Activated T-cell treated with anti-CD3 and anti-CD28 coated beads for 48 hours (primary cell): Measurements from ENCODE around the gene GSC2.

Experiments
- DNase-seq: peaks from one replicate; pipeline ENCODE4 v3.0.0-alpha.2; 2020; ENCODE audit warnings: low read depth

The GSC2 gene, protein sequence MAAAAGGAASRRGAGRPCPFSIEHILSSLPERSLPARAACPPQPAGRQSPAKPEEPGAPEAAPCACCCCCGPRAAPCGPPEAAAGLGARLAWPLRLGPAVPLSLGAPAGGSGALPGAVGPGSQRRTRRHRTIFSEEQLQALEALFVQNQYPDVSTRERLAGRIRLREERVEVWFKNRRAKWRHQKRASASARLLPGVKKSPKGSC

DNA sequence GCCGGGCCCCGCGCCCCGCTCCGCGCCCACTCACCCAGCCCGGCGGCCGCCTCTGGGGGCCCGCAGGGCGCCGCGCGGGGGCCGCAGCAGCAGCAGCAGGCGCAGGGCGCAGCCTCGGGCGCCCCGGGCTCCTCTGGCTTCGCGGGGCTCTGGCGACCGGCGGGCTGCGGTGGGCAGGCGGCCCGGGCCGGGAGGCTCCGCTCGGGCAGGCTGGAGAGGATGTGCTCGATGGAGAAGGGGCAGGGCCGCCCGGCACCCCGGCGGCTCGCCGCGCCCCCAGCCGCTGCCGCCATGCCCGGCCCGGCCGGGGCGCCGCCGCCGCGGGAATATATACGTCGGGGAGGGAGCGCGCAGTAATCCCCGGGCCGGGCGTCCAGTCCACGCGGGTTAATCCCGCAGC is at the start of gene GSC2:
GSC2 (minus strand) TSS at position 302 of the 400 bp plus-strand sequence; CDS start at position 293, 9 bp downstream.
- DNase-seq, result no peak

DNA sequence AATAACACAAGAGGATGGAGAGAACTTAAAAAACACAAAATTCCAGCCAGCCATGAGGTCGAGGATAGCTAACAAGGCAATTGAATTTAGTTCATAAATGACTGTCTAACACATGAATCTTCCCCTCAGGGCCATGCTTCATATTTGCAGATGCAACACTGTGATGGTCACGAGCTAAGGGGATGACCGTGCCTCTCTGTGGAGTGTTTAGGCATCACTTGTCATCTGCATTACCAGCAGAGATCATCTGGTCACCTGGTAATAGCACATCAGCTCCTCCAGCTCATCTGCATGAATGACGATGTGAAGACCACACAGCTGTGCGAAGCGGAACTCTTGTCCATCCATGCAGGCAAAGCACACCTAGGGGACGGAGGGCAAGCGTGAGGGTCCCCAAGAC is 49.4 kb upstream of the GSC2 start:
- DNase-seq, result no peak

DNA sequence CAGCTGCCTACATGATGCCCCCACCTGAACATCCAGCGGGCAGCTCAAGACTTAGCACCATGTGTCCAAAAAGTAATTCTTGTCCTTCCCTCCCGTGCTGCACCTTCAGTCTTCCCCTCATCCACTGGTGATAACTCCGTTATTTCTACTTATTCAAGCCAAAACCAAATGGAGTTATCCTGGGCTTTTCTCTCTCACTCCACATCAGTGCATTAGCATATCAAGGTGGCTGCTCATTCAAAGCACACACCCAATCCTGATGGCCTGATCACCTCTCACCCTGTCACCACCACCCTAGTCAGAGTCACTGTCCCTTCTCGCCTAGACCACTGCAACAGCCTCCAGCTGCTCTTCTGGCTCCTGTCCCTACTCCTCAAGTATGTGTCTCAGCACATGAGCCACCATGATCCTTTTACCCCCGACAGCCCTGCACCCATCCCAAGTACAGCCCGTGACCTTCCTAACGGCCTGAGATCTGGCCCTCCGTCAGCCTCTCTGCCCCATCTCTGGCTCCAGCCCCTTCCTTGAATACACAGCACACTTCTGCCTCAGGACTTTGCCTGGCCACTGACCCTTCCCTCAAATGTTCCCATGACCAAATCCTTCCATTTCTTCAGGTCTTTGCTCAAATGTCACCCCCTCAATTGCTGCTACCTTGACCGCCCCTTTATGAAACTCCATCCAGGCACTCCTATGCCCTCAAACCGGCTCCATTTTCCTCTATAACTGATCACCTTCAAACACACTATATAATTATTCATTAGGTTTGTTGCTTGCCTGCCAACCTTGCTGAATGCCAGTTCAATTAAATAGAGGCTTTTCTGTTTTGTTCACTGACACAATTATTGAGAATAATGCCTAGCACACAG is 48.1 kb upstream of the GSC2 start:
- DNase-seq, result no peak

DNA sequence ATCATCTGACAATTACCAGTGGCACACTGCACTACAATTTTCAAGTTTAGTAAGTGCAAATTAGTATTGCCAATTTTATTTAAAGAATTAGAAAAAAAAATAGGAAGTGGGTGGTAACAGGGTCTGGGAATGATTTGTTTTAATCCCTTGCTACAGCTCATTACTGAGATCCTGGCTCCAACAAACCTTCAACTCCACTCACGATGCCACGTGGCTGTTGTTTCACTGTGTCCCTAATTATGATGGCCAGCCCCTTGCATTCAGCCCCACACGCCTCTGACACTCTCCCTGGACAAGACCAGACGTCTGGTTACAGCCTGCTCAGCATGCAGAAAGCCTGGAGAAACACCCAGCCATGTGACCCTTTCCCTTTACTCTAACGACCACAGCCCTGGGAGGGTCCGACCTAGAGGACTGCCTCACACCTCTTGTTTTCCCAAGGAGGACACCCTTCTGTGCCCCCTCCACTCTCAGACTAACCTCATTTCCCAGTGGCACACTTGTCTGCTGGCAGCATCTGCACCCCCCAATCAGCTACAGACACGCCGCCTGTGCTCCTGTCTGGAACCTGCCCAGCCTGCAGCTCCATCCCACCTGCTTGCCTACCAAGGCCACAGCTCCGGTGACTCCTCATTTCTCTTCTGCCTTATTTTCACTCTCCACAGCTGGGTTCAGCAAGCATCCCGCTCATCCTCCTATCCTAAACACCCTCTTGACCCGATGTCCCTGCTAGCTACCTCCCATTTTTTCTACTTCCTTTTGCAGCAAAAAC is 46.9 kb upstream of the GSC2 start:
- no peak for DNase-seq

DNA sequence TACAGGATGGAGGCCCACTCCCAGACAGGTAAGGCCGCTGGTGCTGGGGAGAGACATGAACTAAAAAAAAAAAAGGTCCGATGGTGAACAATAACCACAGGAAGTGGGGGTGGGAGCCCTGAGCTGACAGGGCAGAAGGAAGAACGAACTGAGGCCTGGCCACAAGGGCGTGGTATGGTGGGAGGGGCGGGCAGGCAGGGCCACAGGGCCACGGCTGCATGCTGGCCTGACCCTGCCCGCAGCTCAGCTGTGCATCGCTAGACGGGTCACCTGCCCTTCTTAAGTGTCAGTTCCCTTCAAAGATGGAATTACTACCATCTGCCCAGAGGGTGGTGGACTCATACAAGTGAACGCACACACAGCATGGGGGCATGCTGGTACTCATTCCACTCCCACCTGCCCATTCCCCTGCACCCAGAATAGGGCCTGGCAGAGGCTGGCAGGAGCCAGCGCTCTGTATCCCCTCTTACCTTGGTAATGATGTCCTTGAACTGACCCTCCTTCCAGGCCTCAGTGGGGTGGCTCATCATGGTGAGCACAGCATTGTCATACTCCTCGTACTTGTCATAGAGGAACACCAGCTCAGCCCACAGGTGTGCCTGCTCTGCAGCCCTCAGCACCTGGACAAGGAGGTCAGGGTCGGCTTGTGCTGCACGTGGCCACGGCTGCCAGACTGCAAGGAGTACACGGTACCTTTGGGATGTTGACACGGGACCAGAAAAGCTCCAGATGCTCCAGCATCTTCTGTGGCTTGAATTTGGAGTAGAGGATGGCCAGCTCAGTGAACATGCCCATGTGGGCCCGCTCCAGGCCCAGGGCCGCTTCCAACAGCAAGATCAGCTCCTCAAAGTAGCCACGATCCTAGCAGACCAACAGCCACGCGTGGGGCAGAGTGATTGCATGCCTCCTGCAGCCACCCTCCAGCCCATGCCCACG is 46.0 kb upstream of the GSC2 start:
- no peak for DNase-seq

DNA sequence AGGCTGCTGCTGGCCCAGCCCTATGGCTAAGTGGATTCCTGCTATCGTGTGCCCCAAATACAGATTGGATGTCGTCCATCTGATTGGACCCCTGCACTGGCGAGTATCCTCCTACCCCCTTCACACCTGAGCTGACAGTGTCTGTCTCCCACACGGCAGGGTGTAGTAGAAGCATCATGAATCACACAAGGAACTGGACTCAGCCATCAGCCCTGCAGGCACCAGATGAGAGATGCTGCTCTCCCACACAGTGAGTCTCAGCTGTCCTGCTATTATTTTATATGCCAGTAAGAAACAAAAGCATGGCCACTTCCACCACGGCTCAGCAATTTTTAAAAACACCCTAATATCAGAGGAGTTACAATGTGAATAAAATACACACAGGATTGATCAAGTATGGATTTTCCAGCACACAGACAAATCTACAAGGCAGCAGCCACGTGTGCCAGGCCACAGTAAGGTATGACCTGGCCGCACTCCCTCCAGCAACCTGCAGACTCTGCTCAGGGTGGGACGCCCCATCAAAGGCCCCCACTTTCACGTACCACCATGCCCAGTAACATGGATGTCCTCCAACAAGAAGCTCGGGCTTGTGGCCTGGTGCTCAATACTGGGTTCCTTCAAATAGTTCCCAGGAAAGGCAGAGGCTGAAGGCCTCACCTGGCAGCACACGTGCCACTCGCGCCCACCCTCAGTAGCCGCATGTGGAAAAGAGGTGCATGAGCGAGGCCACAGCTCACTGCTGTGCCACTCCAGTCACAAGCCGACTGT is 44.9 kb upstream of the GSC2 start:
- DNase-seq, result no peak

DNA sequence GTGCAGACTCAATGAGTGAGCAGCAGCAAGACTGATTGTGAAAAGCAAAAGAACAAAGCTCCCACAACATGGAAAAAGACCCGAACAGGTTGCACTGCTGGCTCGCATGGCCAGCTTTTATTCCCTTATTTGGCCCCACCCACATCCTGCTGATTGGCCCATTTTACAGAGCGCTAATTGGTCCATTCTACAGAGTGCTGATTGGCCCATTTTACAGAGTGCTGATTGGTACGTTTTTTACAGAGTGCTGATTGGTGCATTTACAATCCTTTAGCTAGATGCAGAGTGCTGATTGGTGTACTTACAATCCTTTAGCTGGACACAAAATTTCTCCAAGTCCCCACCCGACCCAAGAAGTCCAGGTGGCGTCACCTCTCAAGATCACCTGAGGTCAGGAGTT is 43.8 kb upstream of the GSC2 start:
- no peak for DNase-seq

DNA sequence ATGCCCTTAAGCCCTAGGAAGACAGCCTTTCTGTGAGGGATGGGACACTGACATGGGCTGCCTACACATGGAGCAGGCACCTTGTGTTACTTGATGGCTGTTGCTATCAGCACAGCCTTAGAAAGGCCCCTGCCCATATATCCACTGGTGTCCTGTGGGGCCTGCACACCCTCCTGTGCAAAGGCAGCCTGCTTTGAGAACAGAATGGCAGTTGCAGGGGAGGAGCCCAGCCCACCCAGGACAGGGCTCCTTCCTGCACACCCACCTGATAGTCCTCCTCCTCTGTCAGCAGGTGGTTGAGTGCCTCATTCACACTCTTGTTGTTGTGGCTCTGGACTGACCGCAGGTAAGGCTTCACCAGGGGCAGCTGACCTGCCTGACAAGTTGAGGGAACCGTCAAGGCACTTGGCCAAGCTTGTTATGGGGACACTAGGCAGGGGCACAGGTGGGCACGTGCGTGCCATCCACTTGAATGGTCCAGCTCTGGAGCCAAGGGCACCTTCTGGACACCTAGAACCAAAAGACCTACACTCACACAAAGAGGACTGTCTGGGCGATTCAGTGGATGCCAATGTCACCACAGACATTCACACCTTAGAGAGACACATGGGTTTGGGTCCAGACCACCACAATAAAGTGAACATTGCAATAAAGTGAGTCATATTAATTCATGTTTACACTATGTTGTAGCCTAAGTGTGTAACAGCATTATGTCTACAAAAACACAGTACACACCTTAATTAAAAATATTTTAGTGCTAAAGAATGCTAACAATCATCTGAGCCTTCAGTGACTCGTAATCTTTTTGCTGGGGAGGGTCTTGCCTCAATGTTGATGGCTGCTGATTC is 37.8 kb upstream of the GSC2 start:
- no peak for DNase-seq

DNA sequence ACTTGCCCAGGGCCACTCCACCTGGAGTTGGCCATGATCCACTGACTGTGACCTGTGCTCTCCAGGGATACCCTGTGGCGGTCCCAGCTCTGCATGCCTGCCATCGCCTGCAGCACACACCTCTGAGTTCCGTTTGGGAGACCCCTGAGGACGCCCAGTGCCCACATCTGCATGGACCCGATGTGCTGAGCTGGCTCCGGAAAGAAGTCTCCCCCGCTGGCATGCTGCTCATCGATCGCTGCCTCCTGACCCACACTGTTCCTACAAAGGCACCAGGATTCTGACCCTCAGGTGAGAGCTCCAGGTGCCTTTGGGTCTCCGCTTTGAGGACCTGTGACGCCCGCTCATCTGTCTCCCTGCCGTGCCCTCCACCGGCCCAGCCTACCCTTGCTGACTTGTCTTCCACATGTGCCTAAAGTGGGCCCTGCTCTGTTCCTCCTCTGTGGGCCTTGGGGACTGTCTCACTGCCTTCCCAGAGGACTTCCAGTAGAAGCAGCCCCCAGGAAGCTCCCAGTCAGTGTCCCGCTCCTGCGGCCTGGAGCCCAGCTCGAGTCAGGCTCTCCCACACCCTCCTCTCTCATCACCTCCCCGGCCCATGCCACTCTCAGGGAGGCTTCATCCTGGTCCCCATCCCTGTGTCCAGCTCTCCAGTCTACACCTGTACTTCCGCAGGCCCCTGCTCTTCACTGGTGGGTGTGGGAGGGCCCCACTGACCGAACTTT is 34.3 kb upstream of the GSC2 start:
- DNase-seq, result no peak

DNA sequence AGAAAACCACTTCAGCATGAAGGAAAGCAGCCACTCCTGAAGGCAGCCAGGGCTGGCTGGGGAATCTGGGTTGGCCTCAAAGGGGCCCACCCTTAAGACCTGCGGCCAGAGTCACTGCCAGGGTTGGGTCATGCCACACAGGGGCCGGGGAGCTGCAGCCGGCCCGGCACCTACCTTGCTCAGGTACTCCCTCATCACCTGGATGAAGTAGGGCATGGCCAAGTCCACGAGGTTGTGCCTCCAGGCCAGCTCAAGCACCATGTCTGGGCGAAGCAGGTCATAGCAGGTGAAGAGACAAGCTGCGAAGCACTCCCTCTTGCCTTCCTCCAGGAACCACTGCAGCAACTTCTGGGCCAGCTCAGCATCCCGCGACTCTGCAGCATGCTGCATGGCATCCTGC is 33.1 kb upstream of the GSC2 start:
- no peak for DNase-seq

DNA sequence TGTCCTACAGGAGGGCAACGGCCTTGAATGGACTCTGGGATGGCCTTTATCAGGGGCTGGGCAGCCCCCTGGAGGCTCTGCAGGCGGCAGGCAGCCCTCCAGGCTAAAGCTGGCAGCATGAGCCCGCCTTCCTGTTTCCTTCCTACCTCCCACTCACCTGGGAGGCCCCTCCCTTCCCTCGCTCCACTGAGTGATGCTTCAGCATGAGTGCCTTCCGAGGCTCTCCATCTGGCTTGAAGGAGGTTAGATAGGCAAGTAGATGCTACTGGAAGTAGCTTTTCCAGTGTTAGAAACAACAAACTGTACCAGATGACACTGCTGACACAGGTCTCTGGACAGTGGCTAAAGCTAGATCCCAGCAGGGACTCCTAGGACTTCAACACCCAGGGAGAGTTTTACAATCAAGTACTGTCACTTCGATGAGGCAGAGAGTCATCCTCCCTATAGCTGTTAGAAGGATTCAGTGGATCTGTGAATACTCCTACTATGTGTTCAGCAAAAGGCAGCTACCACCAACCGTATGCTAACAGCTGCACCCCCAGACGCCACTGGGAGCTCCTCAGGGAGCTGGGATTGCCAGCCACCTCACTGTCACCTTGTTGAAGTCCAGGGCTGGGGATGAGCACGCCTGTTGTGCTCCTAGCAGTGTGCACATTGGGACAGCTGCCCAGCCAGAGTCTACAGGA is 32.5 kb upstream of the GSC2 start:
- no peak for DNase-seq

DNA sequence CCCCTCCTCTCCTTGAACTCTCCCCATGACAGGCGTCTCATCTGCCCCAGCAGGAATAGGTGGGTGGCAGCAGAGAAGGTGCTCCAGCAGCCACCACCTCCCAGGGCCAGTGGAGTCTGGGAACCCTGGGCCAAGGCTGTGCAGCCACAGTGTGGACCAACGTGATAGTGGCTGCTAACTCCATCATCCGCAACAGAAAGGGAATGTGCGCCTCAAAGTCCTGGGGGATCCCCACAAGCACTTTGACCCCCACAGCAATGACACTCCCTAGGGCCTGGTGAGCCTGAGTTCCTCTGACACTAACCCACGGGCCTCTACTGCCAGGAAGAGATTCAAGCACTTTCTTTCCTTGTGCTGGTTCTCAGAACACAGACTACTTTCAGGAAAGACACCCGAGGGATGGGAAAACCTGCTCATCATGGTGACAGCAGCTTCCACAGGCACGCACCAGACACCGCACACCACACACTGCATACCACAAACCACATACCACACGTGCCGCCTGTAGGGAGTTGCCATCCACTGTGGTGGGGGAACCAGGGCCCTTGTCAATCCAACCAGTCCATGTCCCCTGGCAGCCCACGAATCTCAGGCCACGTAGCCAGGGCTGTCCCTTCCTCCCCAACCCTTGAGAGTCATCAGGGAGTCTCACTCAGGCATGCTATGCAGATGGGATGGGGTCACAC is 31.8 kb upstream of the GSC2 start:
- no peak for DNase-seq

DNA sequence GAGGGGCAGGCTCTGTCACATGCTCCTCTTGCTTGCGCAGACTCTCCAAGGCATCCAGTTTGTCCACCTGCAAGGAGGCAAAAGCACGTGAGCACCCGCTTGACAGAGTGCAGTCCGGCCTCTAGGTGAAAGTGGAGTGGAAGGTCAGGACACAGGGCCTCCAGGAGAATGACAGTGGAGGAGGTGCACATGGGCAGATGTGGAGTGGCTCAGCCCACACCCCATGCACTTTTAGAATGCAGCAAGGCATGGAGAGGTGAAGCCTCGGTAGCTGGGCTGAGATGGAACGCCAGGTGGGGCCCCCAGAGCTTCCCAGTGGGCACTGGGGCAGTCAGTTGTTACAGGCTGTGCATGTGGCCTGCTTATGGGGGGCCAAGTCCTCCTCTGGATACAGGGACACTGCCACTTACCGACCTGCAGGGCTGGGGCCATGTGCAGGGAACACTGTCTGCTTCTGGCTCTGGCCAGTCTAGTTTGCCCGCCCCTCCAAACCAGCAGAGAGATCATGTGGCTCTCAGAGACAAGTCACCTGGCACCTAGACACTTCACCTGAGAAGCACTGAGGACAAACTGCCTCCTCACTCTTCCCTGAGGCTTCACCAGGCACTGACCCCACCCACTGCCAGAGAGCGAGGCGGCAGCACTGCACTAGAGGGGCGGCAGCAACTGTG is 30.8 kb upstream of the GSC2 start:
- no peak for DNase-seq

DNA sequence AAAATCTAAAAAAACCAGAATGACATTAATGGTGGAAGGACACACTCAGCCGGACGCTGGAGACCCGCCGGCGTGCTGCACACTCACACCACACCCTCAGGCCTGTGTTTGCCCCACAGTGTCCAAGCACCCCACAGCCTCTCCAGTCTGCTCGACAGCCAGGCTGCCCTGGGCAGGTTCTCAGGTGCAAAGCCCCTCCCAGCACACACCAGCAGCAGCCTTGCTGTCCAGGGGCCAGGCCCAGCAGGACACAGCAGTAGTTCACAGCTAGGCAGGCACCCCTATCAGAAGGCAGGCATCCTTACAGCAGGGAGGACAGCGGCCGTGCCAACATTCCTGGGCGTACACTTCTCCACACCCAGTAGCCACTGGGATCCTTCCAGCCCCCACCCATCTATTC is 30.1 kb upstream of the GSC2 start:
- DNase-seq, result no peak

DNA sequence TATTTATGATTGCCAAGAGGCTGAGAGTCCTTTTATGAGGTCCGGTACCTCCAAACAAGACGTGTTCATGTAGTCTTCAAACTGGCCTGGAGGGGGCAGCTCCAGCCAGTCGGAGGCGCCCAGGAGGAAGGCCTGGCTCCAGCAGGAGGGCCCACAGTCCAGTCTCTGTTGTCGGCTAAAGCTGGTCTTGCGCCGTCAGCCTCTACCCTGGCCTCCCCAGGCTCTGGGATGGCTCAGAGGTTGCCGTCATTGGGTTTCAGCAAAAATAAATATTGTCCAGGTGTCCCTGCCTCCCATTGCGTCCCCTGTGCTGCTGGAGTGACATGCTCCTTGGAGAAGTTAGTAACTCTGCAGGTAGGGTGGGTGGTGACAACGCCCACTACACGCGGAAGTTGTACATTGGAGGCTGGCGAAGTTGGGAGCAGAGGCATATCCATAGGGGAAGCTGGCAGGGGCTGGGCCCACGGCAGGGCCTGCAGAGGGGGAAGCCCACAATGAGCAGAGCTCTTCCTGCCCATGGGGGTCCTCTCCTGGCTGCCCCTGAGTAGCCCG is 29.5 kb upstream of the GSC2 start:
- DNase-seq, result peak; percentile 34

DNA sequence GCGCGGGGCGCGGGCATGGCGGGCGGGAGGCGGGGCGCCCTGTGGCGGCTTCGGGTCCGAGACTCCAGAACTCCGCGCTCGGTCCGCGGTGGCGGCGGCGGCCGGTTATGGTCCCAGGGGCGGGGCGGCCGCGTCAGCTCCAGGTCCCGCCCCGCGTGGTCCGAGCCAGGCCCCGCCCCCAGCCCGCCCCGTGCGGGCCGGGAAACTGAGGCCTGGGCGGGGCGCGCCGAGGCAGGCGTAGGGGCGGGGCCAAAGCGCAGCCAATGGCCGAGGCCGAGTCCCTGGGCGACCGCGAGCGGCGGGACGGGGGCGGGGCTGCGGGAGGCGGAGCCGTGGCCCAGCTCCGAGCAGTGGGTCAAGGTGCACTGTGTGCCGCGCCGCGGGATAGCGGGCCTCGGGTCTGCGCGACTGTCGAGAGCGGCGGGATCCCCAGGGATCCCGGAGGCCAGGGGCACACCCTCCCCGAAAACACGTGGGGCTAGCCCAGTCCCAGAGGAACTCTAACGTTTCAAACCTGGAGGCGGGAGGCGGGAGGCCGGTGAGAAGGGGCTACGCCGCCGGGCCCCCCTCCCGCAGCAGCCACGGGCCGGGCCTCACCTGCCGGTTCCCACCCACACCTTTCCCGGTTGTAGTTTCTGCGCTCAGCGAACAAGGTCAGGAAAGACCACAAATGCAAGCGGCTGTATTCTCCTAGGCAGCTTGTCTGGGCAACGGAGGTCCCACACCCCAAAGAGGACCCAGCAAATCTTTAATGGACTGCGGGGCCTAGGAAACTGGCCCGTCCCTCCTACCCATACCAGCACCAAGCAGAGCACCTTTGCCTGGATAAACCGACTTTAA is 28.8 kb upstream of the GSC2 start, which contains the start of gene SLC25A1:
SLC25A1 (minus strand) TSS at position 80 of the 840 bp plus-strand sequence; CDS start at position 17, 63 bp downstream.
- peak; percentile 91 for DNase-seq
